ENCODE data around the gene MYH14. TPM values are rescaled to one million over a fixed set of nuclear protein-coding genes. Genes with fewer than 3 reads are reported as not detected.
"Not testable (repeated sequence)": the region's sequence is repeated elsewhere in the genome, so short reads cannot be mapped to it uniquely, and the experiment has no call there.

The MYH14 gene
- total RNA-seq, 1 donor from 2014 or later = 93.9 TPM

DNA sequence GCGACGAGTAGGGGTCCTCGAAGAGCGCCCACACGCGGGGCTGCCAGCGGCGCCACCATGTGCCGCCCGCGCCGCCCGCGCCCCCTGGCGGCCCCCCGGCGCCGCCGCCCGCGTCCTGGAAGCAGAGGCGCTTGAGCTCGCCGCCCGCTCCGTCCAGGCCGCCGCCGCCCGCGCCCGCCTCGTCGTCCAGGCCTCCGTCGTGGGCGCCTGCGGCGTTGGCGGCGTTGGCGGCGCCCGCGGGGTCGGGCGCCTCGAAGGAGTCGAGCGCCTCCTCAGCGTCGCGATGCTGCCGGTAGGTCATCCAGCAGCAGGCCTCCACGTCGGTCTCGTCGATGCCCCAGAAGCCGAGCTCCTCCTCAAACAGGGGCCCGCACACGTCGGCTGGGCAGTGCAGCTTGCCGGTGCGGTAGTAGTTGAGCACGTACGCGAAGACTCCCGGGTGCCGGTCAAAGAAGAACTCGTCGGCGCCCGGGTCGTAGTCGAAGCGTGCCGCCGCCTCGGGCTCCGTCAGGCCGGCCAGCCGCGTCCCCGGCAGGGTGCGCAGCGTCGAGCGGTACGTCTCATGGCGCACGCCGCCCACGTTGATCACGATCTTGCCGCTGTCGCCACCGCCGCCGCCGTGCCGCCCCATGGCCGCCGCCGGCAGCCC lies 124.9 kb downstream of the MYH14 start:
- TF ChIP-seq, protein P1, sequence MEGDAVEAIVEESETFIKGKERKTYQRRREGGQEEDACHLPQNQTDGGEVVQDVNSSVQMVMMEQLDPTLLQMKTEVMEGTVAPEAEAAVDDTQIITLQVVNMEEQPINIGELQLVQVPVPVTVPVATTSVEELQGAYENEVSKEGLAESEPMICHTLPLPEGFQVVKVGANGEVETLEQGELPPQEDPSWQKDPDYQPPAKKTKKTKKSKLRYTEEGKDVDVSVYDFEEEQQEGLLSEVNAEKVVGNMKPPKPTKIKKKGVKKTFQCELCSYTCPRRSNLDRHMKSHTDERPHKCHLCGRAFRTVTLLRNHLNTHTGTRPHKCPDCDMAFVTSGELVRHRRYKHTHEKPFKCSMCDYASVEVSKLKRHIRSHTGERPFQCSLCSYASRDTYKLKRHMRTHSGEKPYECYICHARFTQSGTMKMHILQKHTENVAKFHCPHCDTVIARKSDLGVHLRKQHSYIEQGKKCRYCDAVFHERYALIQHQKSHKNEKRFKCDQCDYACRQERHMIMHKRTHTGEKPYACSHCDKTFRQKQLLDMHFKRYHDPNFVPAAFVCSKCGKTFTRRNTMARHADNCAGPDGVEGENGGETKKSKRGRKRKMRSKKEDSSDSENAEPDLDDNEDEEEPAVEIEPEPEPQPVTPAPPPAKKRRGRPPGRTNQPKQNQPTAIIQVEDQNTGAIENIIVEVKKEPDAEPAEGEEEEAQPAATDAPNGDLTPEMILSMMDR (conservative IDR thresholded peaks at IDR 0.05) = peak; percentile 51
- Mint-ChIP-seq H3K27ac (no peak overlapping the region), H3K27me3 (peaks cover 47% of the 10 kb centered on the region), H3K9me3 (no peaks in the 10 kb centered on the region), H3K36me3 (no peaks in the 10 kb centered on the region), H3K4me1 (ENCODE audit: unreplicated experiment) (peaks cover 26% of the 10 kb centered on the region), H3K4me3 (no peak overlapping the region)
- DNase-seq (ENCODE audit: extremely low spot score, unreplicated experiment) = no peak

- H3K4me3 Mint-ChIP-seq = peak overlapping the region; percentile 92
- no peaks in the 10 kb centered on the region for H3K36me3 Mint-ChIP-seq
- no peaks in the 10 kb centered on the region for H3K9me3 Mint-ChIP-seq
- H3K27ac Mint-ChIP-seq = peak overlapping the region; percentile 97
- TF ChIP-seq, protein P1 (conservative IDR thresholded peaks at IDR 0.05) = peak; percentile 25
- peaks cover 31% of the 10 kb centered on the region for H3K4me1 Mint-ChIP-seq (ENCODE audit: unreplicated experiment)
- peaks cover 47% of the 10 kb centered on the region for H3K27me3 Mint-ChIP-seq
- DNase-seq (ENCODE audit: extremely low spot score, unreplicated experiment) = no peak
Observed at GRCh38 chr19:50328873-50329145, 125.4 kb downstream of the MYH14 start.

GRCh38 chr19:50329146-50329925 lies 125.9 kb downstream of the MYH14 start, which contains the start of gene KCNC3:
Gene KCNC3 (minus strand): TSS chr19:50329377. CDS start chr19:50329082, 295 bp downstream.
- DNase-seq (ENCODE audit: extremely low spot score, unreplicated experiment) = peak; percentile 99
- H3K36me3 Mint-ChIP-seq = no peaks in the 10 kb centered on the region
- TF ChIP-seq, protein P1 (conservative IDR thresholded peaks at IDR 0.05) = peak; percentile 22
- no peaks in the 10 kb centered on the region for H3K9me3 Mint-ChIP-seq
- H3K4me1 Mint-ChIP-seq (ENCODE audit: unreplicated experiment) = peaks cover 31% of the 10 kb centered on the region
- H3K4me3 Mint-ChIP-seq = peak within 1 kb of the TSS; percentile 92
- H3K27ac Mint-ChIP-seq = peak within 1 kb of the TSS; percentile 97
- peaks cover 46% of the 10 kb centered on the region for H3K27me3 Mint-ChIP-seq

GRCh38 chr19:50329926-50330294 lies 126.5 kb downstream of the MYH14 start:
- H3K4me3 Mint-ChIP-seq = peak overlapping the region; percentile 92
- DNase-seq (ENCODE audit: extremely low spot score, unreplicated experiment); H3K36me3 Mint-ChIP-seq; H3K9me3 Mint-ChIP-seq: not testable (repeated sequence)
- peak overlapping the region; percentile 97 for H3K27ac Mint-ChIP-seq
- H3K27me3 Mint-ChIP-seq = peaks cover 41% of the 10 kb centered on the region
- peaks cover 31% of the 10 kb centered on the region for H3K4me1 Mint-ChIP-seq (ENCODE audit: unreplicated experiment)

DNA sequence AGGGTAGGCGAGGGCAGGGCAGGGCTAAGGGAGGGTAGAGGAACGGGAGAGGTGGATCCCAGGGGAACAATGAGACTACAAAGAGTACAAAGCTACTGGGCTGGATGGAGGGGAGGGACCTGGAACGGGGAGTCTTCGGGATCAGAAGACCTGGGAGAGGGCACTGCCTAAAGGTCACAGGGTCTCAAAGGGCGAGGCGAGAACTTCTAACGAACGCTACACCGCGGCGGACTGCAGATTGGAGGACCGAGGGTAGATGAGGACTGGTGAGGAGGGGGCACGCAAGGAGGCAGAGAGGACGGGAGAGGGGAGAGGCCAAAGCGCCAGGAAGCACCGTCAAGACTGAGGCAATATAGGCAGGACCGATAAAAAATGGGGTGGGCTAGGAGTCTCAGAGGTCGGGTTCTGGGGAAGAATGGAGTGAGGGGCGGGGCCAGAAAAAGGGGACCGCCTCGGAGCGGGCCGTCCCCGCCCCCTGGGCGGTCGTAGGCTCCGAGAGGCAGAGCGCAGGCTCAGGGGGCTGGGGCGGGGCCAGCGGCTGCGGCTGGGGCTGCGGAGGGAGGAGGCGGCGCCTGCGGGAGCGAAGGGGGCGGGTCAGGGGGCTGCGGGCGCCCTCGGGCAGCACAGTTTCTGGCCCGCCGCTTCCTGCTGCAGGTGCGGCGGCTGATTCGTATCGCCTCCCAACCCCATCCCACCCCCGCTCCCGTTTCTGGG lies 127.1 kb downstream of the MYH14 start:
- peaks cover 35% of the 10 kb centered on the region for H3K4me1 Mint-ChIP-seq (ENCODE audit: unreplicated experiment)

More for the DNA sequence above, 127.1 kb downstream of the MYH14 start:
- TF ChIP-seq, protein P1 (conservative IDR thresholded peaks at IDR 0.05) = no peak
- Mint-ChIP-seq H3K36me3 (peaks cover 5% of the 10 kb centered on the region), H3K9me3 (peaks cover 5% of the 10 kb centered on the region), H3K27ac (peak overlapping the region; percentile 97), H3K4me3 (peak overlapping the region; percentile 92), H3K27me3 (peaks cover 40% of the 10 kb centered on the region)
- peak; percentile 91 for DNase-seq (ENCODE audit: extremely low spot score, unreplicated experiment)
